Measurements from ENCODE around the gene CLIC3.
"Not testable (repeated sequence)": the region's sequence is repeated elsewhere in the genome, so short reads cannot be mapped to it uniquely, and the experiment has no call there.

CLIC3 gene

GRCh38 chr9:137016436-137016835 lies 20.1 kb upstream of the CLIC3 start:
- no peak for DNase-seq

- DNase-seq = no peak
These were observed 19.6 kb upstream of the CLIC3 start for GRCh38 chr9:137015976-137016375.

DNA sequence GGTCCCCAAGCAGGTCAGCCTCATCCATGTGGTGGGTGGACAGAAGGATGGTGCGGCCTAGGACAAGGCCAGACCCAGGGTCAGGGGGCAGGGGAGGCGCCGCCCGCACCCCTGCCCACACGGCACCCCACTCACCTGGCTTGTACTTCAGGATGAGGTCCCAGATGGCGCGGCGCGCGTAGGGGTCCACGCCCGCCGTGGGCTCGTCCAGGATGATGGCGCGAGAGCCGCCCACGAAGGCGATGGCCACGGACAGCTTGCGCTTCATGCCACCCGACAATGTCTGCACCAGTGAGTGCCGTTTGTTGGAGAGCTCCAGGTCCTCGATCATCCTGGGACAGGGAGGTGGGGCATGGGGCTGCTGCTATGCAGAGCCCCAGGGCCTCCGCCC lies 19.2 kb upstream of the CLIC3 start:
- no peak for DNase-seq

- no peak for DNase-seq
These were observed 18.6 kb upstream of the CLIC3 start for GRCh38 chr9:137014776-137015539.

GRCh38 chr9:137014166-137014565 lies 17.8 kb upstream of the CLIC3 start:
- no peak for DNase-seq

DNA sequence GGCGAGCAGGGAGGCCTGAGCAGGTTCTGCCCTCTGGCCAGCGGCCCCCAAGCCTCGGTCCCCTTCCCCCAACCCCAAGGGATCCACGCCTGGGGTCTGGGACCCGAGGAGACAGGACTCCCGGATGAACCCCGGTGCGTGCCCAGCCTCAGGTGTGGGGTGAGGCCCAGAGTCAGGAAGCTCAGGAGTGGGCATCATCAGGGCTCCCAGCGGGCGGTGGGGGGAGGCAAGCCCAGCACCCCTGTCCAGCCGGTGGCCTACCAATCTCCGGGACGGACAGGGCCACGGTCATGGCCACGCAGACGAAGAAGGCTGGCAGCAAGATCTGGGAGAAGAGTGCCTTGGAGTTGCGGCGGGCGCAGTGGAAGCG lies 17.2 kb upstream of the CLIC3 start:
- no peak for DNase-seq

DNA sequence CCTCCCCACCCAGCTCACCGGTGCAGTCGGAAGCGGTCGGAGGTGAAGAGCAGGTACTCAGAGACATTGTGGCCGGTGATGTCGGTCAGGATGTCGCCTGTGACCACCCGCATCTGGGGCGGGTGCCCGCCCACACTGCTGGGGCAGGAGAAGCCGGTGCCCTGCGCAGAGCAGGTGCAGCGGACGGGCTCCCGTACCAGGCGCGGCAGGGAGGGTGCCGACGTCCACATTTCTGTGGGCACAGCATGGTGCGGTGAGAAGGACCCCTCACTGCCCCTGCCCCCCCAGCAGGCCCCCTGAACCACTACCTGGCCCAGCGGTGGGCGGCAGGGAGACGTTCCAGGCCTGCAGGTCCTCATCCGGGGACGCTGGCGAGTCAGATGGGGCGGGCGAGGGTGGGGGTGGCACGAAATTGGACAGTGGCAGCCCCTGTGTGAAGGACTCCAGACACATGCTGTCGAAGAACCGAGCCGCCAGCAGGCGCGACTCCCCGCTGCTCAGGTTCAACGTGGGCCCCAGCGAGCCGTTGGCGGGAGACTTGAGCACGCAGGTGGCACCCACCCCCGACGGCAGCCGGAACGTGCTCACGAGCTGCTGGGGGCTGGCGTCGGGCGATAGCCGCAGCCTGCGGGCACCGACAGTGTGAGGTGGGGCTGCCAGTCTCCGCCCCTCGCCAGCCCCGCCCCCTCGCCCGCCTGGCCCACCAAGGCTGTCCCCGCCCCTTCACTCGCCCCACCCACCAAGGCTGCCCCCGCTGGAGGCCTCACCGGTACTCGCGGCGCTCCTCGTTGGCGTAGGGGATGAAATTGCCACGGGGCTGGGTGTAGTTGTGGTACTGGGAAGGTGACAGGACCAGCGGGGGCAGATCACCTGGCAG lies 16.6 kb upstream of the CLIC3 start:
- no peak for DNase-seq

DNA sequence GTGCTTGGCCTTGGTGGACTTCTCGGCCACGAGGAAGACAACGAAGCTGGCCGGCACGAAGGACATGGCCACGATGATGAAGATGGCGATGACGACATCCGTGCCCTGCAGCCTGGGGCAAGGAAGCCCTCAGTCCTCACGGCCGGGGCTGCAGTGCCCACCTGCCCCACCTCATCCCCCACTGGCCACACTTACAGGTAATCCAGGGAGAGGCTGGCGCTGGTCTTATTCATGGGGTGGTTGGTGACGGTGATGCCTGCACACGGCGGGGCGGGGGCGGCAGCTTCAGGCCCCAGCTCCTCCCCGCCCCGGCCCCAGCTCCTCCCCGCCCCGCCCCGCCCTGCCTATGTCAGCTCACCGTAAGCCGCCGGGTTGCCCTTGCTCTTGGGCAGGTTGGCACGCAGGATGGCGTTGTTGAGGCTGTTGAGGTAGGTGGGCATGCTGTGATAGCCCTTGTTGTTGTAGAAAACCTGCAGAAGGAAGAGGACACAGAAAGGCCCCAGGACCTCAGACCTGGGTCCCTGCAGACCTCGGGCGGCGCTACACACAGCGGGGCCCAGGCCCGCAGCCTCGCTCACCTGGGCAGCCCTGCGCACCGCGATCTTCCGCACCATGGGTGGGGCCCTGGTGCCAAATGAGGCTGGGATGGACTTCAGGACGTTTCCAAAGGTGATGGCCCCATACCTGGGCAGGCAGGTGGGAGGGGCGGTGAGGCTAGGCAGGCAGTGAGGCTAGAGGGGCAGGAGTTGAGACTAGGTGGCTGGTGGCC lies 15.7 kb upstream of the CLIC3 start:
- DNase-seq = no peak

DNA sequence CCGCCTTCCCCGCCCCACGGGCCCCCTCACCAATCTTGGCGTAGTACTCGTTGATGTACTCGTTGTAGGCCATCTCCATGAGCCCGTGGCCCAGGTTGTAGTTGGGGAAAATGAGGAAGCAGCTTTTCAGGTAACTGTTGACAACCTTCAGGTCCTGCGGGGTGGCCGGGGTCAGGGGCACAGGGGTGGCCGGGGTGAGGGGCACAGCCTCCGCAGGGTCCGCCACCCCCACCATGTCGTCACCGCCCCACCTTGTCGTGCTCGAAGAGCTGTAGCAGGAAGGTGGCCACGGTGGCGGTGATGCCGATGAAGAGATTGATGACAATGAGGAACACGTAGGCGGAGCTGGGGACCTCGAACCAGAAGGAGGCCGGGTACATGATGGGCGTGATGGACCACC lies 14.8 kb upstream of the CLIC3 start:
- no peak for DNase-seq

DNA sequence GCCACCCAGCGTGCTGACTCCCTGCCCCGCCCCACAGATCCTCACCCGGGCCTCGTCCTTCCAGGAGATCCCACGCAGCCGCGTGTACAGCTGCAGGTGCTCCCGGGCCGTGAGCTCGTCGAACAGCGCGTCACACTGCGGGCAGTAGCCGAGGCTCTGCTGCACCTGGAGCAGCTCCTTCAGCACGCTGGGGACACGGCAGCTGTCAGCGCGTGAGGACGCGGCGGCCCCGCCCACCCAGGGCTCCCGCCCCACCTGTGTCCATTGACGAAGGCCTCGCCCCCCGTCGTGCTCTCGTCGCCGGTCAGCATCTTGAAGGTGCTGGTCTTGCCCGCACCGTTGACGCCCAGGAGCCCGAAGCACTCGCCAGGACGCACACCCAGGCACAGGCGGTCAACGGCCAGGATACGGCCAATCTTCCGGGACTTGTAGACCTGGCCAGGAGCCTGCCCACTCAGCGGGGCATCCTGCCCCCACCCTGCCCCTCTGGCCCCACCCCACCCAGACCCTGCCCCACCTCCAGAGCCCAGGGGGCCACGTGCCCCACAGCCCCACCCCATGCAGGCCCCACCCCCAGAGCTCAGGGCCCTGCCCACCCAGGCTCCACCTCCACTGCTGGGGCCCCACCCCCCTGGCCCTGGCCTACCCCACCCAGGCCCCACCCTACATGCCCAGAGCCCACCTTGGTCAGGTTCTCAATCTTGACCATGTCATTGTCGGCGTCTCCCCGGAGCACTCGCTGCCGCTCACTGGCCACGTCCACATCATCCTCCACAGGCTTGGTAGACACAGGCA lies 13.8 kb upstream of the CLIC3 start:
- no peak for DNase-seq

DNA sequence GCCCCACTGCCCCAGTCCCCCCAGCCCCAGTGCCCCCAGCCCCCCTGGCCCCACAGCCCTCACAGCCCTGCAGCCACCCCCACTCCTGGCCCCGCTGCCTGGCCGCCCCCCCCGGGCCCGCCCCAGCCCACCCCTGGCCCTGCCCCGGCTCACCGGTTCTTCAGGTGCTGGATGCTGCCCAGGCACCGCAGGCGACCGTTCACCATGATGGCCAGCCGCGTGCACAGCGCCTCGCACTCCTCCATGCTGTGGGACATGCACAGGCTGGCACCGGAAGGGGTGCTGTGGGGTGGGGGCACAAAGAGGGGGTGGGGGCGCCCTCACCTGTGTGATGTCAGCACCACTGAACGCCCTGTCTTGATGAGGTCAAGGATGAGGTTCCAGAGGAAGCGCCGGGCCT lies 12.8 kb upstream of the CLIC3 start:
- no peak for DNase-seq

- no peak for DNase-seq
These were observed 11.9 kb upstream of the CLIC3 start for GRCh38 chr9:137008312-137008711.

- DNase-seq = no peak
These were observed 11.5 kb upstream of the CLIC3 start for GRCh38 chr9:137007816-137008270.

GRCh38 chr9:137007108-137007815 lies 10.9 kb upstream of the CLIC3 start:
- peak; percentile 69 for DNase-seq

DNA sequence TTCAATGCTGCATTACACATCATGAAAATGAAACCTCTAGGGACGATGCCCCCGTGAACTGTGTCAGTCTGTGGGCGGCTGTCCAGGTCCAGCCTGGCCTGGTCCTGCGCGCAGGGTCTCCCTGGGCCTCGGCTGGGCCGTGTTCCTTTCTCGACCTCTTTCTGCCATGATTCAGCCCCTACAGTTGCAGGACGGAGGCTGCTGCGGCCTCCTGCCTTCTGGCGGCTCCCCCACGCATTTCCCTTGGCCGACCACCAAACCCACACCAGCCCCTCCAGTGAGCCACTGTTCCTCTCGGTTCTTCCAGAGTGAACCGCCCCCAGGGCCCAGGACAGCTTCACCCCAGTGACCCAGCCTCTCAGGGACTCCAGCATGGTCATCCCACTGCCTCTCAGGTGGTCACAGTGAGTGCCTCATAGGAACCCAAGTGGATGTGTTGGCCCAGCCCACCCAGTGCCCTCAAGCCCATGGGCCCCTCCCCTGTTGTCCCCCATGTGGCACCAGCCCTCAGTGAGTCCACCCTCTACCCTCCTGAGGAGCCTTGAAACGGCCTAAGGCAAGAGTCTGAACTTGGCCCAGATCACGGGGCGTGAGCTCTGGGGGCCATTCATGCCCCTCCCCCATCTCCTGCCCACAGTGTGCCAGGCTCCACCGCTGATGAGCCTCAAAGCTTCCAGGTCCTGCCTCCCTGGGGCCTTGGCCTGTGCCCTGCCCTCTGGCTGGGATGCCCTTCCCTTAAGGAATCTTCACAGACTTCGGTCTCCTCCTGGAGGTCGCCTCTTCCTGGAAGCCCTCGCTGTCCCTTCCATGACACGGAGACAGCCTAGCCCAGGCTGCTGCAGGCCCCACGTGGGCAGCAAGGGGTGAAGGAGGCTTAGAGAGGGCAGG lies 10.0 kb upstream of the CLIC3 start:
- no peak for DNase-seq

- not testable (repeated sequence) for DNase-seq
These were observed 7.9 kb upstream of the CLIC3 start for GRCh38 chr9:137004285-137004684.

- DNase-seq = no peak
These were observed 6.3 kb upstream of the CLIC3 start for GRCh38 chr9:137002646-137003041.

DNA sequence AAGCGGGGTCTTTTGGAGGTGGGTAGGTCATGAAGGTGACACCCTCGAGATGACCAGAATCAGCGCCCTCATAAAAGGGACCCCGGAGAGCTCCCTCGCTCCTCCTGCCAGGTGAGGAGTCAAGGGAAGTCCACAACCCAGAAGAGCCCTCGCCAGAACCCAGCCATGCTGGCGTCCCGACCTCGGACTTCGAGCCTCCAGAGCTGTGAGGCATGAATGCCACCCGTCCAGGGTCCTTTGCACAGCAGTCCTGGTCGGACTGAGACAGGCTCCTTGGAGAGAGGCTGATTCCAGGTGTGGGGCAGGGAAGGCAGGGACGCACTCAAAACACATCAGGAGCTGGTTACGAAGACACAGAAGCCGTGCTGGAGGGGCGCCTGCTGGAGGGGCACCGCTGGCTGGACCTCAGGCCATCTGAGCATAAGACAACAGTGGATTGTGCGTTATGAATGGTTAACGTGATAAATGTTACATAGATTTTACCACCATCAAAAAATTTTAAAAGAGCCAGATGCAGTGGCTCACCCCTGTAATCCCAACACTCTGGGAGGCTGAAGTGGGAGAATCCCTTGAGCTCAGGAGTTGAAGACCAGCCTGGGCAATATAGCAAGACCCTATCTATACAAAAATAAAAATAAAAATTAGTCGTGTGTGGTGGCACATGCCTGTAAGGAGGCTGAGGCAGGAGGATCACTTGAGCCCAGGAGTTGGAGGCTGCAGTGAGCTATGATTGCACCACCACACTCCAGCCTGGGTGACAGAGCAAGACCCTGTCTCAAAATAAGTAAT lies 5.7 kb upstream of the CLIC3 start:
- DNase-seq = no peak

- no peak for DNase-seq
These were observed 4.0 kb upstream of the CLIC3 start for GRCh38 chr9:137000177-137000930.

Measured in DMS 273 treated with DMSO at 0.1 percent for 48 hours (cell line).